GM18858 (cell line): ENCODE data around the gene GGT1.
"Not testable (repeated sequence)": the region's sequence is repeated elsewhere in the genome, so short reads cannot be mapped to it uniquely, and the experiment has no call there.

Experiments
- ATAC-seq: cut with Tn5 transposase; IDR thresholded peaks from one replicate; pipeline ENCODE4 v1.9.1; 2021; ENCODE audit not compliant: unreplicated experiment

The GGT1 gene

GRCh38 chr22:24633231-24634023 is 30.4 kb downstream of the GGT1 start:
- ATAC-seq: not testable (repeated sequence)

DNA sequence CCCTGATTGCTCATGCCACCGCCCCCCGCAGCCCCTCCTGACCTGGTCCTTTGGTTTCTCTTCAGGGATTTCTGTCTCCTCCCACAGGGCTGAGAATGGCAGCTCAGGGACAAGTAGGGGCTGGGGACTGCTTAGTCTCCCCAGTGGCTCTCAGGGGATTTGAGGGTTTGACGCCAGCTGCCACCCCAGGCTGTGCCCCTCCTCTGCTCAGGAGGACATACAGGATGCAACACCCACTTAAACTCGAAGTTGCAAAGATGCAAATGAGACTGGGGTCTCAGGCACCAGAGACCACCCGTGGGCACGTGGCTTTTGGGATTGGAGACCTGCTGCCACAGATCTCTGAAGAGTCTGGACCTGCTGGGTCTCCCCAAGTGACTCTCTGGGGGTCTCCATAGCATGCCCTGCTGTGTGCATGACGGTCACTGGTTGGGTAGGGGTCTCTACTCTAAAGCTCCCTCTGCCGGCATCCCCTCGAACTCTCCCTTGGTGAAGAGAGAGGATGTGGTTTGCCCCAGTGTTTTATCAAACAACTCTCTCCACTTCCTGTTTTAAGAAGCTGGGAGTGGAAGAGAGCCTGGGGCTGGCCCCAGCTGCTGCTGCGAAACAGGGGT is 31.9 kb downstream of the GGT1 start:
- not testable (repeated sequence) for ATAC-seq

GRCh38 chr22:24636513-24636912 is 33.5 kb downstream of the GGT1 start:
- ATAC-seq: not testable (repeated sequence)

DNA sequence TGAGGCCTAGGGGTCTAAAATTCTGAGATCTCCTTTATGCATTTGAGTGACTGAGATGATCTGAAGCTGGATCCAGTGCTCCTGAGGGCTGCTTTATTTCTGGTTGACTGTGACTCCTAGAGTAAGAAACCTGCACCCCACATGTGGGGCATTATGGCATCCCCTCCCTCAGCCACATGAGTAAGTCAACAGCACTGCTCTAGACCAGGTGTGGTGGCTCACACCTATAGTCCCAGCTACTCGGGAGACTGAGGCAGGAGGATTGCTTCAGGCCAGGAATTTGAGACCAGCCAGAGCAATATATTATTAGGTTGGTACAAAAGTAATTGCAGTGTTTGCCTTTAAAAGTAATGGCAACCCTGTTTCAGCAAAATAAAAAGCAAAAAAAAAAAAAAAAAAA is 39.3 kb downstream of the GGT1 start:
- not testable (repeated sequence) for ATAC-seq

DNA sequence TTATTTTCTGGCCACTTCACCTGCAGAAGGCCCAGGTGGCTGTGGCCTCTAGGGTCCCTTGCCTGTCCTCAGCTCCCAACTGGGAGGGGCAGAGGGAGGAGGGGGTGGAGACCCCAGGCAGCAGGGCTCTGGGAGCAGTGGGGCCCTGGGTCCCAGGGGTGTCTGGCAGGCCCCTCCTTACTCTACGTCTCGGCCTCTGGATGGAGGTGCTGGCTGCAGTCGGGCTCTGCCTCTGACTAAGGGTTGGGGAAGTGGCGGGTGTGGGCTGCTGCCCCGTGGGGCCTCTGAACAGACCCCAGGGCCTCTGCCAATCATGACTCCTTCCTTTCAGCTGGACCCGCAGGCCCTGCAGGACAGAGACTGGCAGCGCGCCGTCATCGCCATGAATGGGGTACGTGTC is 41.4 kb downstream of the GGT1 start:
- ATAC-seq: not testable (repeated sequence)

- not testable (repeated sequence) for ATAC-seq
These were observed 42.7 kb downstream of the GGT1 start for GRCh38 chr22:24645408-24646399.

GRCh38 chr22:24646756-24647155 is 43.8 kb downstream of the GGT1 start:
- not testable (repeated sequence) for ATAC-seq

- not testable (repeated sequence) for ATAC-seq
These were observed 46.4 kb downstream of the GGT1 start for GRCh38 chr22:24649371-24649770.

DNA sequence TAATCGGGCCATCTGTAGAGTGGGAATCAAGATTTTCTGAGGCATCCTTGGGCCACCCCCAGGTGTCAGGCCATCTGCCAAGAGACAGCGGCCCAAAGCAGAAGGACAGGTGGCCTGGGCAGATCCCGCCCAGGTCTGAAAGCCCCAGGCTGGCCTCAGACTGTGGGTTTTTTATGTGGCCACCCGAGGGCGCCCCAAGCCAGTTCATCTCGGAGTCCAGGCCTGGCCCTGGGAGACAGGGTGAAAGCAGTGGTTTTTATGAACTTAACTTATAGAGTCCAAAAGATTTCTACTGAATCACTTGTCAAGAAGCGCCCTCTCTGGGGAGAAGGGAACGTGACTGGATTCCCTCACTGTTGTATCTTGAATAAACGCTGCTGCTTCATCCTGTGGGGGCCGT is 47.9 kb downstream of the GGT1 start:
- ATAC-seq: not testable (repeated sequence)

DNA sequence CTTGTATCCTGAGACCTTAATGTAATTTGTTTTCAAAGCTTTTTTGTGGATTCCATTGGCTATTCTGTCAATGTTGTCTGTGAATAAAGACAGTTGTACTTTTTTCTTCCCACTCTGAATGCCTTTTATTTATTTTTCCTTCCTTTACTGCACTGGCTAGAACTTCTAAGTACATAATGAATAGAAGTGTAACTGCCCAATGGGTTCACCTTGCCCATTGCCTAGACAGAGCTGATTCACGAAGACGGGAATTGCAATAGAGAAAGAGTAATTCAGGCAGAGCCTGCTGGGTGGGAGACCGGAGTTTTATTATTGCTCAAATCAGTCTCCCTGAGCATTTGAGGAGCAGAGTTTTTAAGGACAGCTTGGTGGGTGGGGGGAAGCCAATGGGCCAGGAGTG is 62.4 kb downstream of the GGT1 start:
- not testable (repeated sequence) for ATAC-seq

GRCh38 chr22:24667904-24668303 is 64.9 kb downstream of the GGT1 start:
- ATAC-seq: not testable (repeated sequence)

- ATAC-seq: not testable (repeated sequence)
These were observed 69.5 kb downstream of the GGT1 start for GRCh38 chr22:24672532-24672931.
